Suprapubic skin (tissue), 4 donors: ENCODE measurements around the gene ARID3A. TPM values are rescaled to one million over a fixed set of nuclear protein-coding genes. Genes with fewer than 3 reads are reported as not detected.

ENCODE experiments used
- DNase-seq, 2 donors: peaks; one replicate each; pipeline ENCODE4 v3.0.0-alpha.2; 2019; ENCODE audit warnings: low spot score in 2 of 2
- H3K27ac ChIP-seq: fragments of 200-600 bp; sonication (generic); one replicate; pipeline ENCODE4 v1.5.1; 2019
- H3K27me3 ChIP-seq: fragments of 200-600 bp; sonication (generic); one replicate; pipeline ENCODE4 v1.5.1; 2019
- H3K36me3 ChIP-seq: fragments of 200-600 bp; sonication (generic); one replicate; pipeline ENCODE4 v1.5.1; 2019
- H3K4me1 ChIP-seq: fragments of 200-600 bp; sonication (generic); one replicate; pipeline ENCODE4 v1.5.1; 2019
- H3K4me3 ChIP-seq: fragments of 200-600 bp; sonication (generic); one replicate; pipeline ENCODE4 v1.5.1; 2019; ENCODE audit warnings: mild to moderate bottlenecking
- H3K9me3 ChIP-seq: fragments of 200-600 bp; sonication (generic); one replicate; pipeline ENCODE4 v1.5.1; 2019
- CTCF ChIP-seq, 2 donors: fragments of 200-600 bp in 1 of 2; fragments of 450-650 bp in 1 of 2; sonication (generic) in 1 of 2; IDR thresholded peaks; one replicate each; pipeline ENCODE4 v1.5.1; 2016 to 2019; ENCODE audit warnings: antibody characterized with exemption in 2 of 2, mild to moderate bottlenecking in 1 of 2, moderate library complexity in 1 of 2
- EP300 ChIP-seq: sonication (generic); formaldehyde crosslinking; IDR thresholded peaks from one replicate; pipeline ENCODE4 v1.6.1; 2017; ENCODE audit warnings: antibody characterized with exemption
- POLR2A ChIP-seq, 2 donors: fragments of 450-650 bp; IDR thresholded peaks; one replicate each; pipeline ENCODE4 v1.6.1; 2017; ENCODE audit warnings: antibody characterized with exemption in 2 of 2, mild to moderate bottlenecking in 2 of 2, moderate library complexity in 2 of 2
- POLR2AphosphoS5 ChIP-seq, 3 donors: sonication (generic); formaldehyde crosslinking; IDR thresholded peaks; one replicate each; pipeline ENCODE4 v1.6.1; 2017; ENCODE audit warnings: antibody characterized with exemption in 3 of 3
- WGBS: methylation state at CpG from one replicate; pipeline ENCODE4 v1.1.5; 2018; 5-methylcytosine and 5-hydroxymethylcytosine counted together
- total RNA-seq, 4 donors: library from RNA; depleted of rRNA; stranded (reverse); fragments of >200 nt; gene quantifications; one replicate each; pipeline ENCODE4 v1.1.0, GENCODE V29; 2016

ARID3A gene
- total RNA-seq, 4 donors from 2014 or later, result 4.7 to 7.5 (median 6.1) TPM

- peak overlapping the region; percentile 38 for H3K4me3 ChIP-seq
- H3K27me3 ChIP-seq, result no peaks in the 10 kb centered on the region
- no peaks in the 10 kb centered on the region for H3K36me3 ChIP-seq
- TF ChIP-seq EP300, result no peak
- TF ChIP-seq POLR2A (IDR thresholded peaks at IDR 0.05), result no peak
- peak in 1 of 3 donors; percentile 45 for TF ChIP-seq POLR2AphosphoS5 (IDR thresholded peaks at IDR 0.05)
- TF ChIP-seq CTCF (IDR thresholded peaks at IDR 0.05), result no peak
- 0% methylated on average over 1 of the region's 64 CpGs for WGBS
- no peaks in the 10 kb centered on the region for H3K9me3 ChIP-seq
- DNase-seq, result peak; percentile 89 to 90
- peak overlapping the region; percentile 78 for H3K27ac ChIP-seq
- H3K4me1 ChIP-seq, result peaks cover 45% of the 10 kb centered on the region
Measured at GRCh38 chr19:940591-941291, 14.9 kb downstream of the ARID3A start.

GRCh38 chr19:941292-942132, 15.7 kb downstream of the ARID3A start:
- H3K27ac ChIP-seq, result peak overlapping the region; percentile 78

GRCh38 chr19:942133-942645, 16.4 kb downstream of the ARID3A start:
- H3K4me3 ChIP-seq, result no peak overlapping the region
- H3K27me3 ChIP-seq, result no peaks in the 10 kb centered on the region
- TF ChIP-seq POLR2A (IDR thresholded peaks at IDR 0.05) (no peak), POLR2AphosphoS5 (IDR thresholded peaks at IDR 0.05) (no peak), CTCF (IDR thresholded peaks at IDR 0.05) (no peak), EP300 (no peak)
- H3K9me3 ChIP-seq, result no peaks in the 10 kb centered on the region
- no peaks in the 10 kb centered on the region for H3K36me3 ChIP-seq
- H3K4me1 ChIP-seq, result peaks cover 45% of the 10 kb centered on the region
- DNase-seq, result no peak
- no peak overlapping the region for H3K27ac ChIP-seq
- 98% methylated on average over 11 of the region's 32 CpGs for WGBS

More at GRCh38 chr19:941292-942132, 15.7 kb downstream of the ARID3A start:
- no peak for TF ChIP-seq CTCF (IDR thresholded peaks at IDR 0.05)
- TF ChIP-seq EP300, result no peak
- TF ChIP-seq POLR2AphosphoS5 (IDR thresholded peaks at IDR 0.05), result no peak
- Histone ChIP-seq H3K4me1 (peaks cover 45% of the 10 kb centered on the region), H3K27me3 (no peaks in the 10 kb centered on the region), H3K4me3 (peak overlapping the region; percentile 38), H3K9me3 (no peaks in the 10 kb centered on the region), H3K36me3 (no peaks in the 10 kb centered on the region)
- DNase-seq, result no peak
- 61% methylated on average over 32 of the region's 45 CpGs for WGBS

GRCh38 chr19:943551-944170, 17.8 kb downstream of the ARID3A start:
- no peaks in the 10 kb centered on the region for H3K9me3 ChIP-seq
- H3K4me1 ChIP-seq, result peaks cover 45% of the 10 kb centered on the region
- no peak overlapping the region for H3K4me3 ChIP-seq
- WGBS, result 90% methylated on average over 9 of the region's 17 CpGs
- no peak for TF ChIP-seq POLR2AphosphoS5 (IDR thresholded peaks at IDR 0.05)
- no peak for TF ChIP-seq POLR2A (IDR thresholded peaks at IDR 0.05)
- no peak for TF ChIP-seq EP300
- no peak for TF ChIP-seq CTCF (IDR thresholded peaks at IDR 0.05)
- no peaks in the 10 kb centered on the region for H3K27me3 ChIP-seq
- no peak overlapping the region for H3K27ac ChIP-seq
- no peak for DNase-seq
- H3K36me3 ChIP-seq, result no peaks in the 10 kb centered on the region
